Cardiac fibroblast (primary cell): ENCODE data around the gene BCL2.

Experiments
- DNase-seq, 2 donors: peaks; one replicate each; pipeline versions ENCODE4 v3.0.0 to v3.0.0-alpha.2; 2010; ENCODE audit warnings: low read depth in 2 of 2
- H3K4me3 ChIP-seq, 2 donors: replicated peaks in 1 of 2; 1 replicate in 1 of 2; 2 replicates in 1 of 2; pipeline ENCODE4 v1.5.1; 2011; ENCODE audit warnings: low read depth in 2 of 2, low read length in 2 of 2, mild to moderate bottlenecking in 2 of 2, moderate library complexity in 1 of 2
- CTCF ChIP-seq: IDR thresholded peaks from one replicate; pipeline ENCODE4 v1.5.1; 2011; ENCODE audit warnings: low read depth, mild to moderate bottlenecking, low read length, inconsistent platforms

Gene BCL2

GRCh38 chr18:63302220-63302619 lies 17.3 kb downstream of the BCL2 start:
- no peak for DNase-seq
- no peak for TF ChIP-seq CTCF
- H3K4me3 ChIP-seq, result no peak overlapping the region

GRCh38 chr18:63301434-63301833 lies 18.1 kb downstream of the BCL2 start:
- no peak for TF ChIP-seq CTCF
- no peak overlapping the region for H3K4me3 ChIP-seq
- DNase-seq, result peak in 1 of 2 donors; percentile 45

- peak in 1 of 2 donors; percentile 18 for DNase-seq
- TF ChIP-seq CTCF, result no peak
- H3K4me3 ChIP-seq, result no peak overlapping the region
Measured at GRCh38 chr18:63299837-63300745, 19.5 kb downstream of the BCL2 start.

- no peak overlapping the region for H3K4me3 ChIP-seq
- DNase-seq, result no peak
- TF ChIP-seq CTCF, result no peak
Measured at GRCh38 chr18:63298400-63299365, 20.9 kb downstream of the BCL2 start.

- no peak for DNase-seq
- no peak overlapping the region for H3K4me3 ChIP-seq
- no peak for TF ChIP-seq CTCF
Measured at GRCh38 chr18:63297687-63298399, 21.7 kb downstream of the BCL2 start.

GRCh38 chr18:63293935-63294334 lies 25.6 kb downstream of the BCL2 start:
- H3K4me3 ChIP-seq, result no peak overlapping the region
- TF ChIP-seq CTCF, result no peak
- DNase-seq, result no peak
